SK-N-MC (cell line): ENCODE results near the gene ZC4H2.

Source experiments
- EZH2 ChIP-seq: fragments of 200-600 bp; sonication (generic); IDR thresholded peaks from one replicate; pipeline ENCODE4 v1.6.1; 2017; ENCODE audit warnings: antibody characterized with exemption
- FOXP2 ChIP-seq: optimal IDR thresholded peaks from 2 replicates; pipeline ENCODE3; 2011; ENCODE audit warnings: mild to moderate bottlenecking, moderate library complexity; ENCODE audit not compliant: insufficient read depth; ENCODE audit errors: extremely low read length, control extremely low read depth
- POLR2AphosphoS5 ChIP-seq: IDR thresholded peaks from 2 replicates; pipeline ENCODE4 v1.6.1; 2012; ENCODE audit warnings: mild to moderate bottlenecking, low read depth, low read length, borderline replicate concordance

- TF ChIP-seq EZH2 (no peak), POLR2AphosphoS5 (no peak), FOXP2 (no peak)
Measured at GRCh38 chrX:64977830-64978229, 1.6 kb upstream of the ZC4H2 start.
